GM12891 (cell line): ENCODE measurements around the gene SOWAHA.

Source experiments
- DNase-seq: peaks from one replicate; pipeline ENCODE4 v3.0.0; 2011; ENCODE audit warnings: low spot score; ENCODE audit not compliant: insufficient read length
- FAIRE-seq: peaks from 2 replicates; lab custom pipeline; 2011; peaks lifted over from hg19 to GRCh38; lab: Jason Lieb, UNC
- PAX5 ChIP-seq: IDR thresholded peaks from 2 replicates; pipeline ENCODE4 v1.6.1; 2011; ENCODE audit warnings: low read length, moderate library complexity, mild to moderate bottlenecking; ENCODE audit not compliant: insufficient read depth, severe bottlenecking
- POLR2A ChIP-seq: IDR thresholded peaks from 2 replicates; pipeline ENCODE4 v1.6.1; 2011; ENCODE audit warnings: low read depth, low read length, control low read depth
- POLR2AphosphoS5 ChIP-seq: IDR thresholded peaks from 2 replicates; pipeline ENCODE4 v1.6.1; 2011; ENCODE audit warnings: low read depth, low read length, control low read depth
- POU2F2 ChIP-seq: IDR thresholded peaks from 2 replicates; pipeline ENCODE4 v1.6.1; 2011; ENCODE audit warnings: low read depth, mild to moderate bottlenecking, control low read depth, low read length, moderate library complexity
- SPI1 ChIP-seq: IDR thresholded peaks from 2 replicates; pipeline ENCODE4 v1.6.1; 2011; ENCODE audit warnings: low read depth, low read length, control low read depth
- TAF1 ChIP-seq: IDR thresholded peaks from 2 replicates; pipeline ENCODE4 v1.6.1; 2011; ENCODE audit warnings: low read depth, low read length, control low read depth

The SOWAHA gene

GRCh38 chr5:132834057-132834456, 21.0 kb downstream of the SOWAHA start:
- DNase-seq, result no peak
- no peak for FAIRE-seq
- TF ChIP-seq POLR2A, result no peak
- no peak for TF ChIP-seq TAF1
- TF ChIP-seq POU2F2, result no peak
- TF ChIP-seq SPI1, result no peak
- TF ChIP-seq PAX5, result no peak
- no peak for TF ChIP-seq POLR2AphosphoS5

DNA sequence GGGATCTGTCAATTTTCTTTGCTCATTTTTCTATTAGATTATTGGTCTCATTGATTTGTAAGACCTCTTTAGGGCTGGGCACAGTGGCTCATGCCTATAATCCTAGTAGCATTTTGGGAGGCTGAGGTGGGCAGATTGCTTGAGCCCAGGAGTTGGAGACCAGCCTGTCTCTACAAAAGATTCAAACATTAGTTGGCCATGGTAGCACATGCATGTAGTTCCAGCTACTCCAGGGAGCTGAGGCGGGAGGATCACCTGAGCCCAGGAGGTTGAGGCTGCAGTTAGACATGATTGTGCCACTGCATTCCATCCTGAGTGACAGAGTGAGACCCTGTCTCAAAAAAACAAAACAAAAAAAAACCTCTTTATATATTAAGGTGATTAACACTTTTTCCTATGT, 23.8 kb downstream of the SOWAHA start:
- DNase-seq (no peak), FAIRE-seq (no peak)
- TF ChIP-seq PAX5, result no peak
- no peak for TF ChIP-seq POLR2AphosphoS5
- no peak for TF ChIP-seq POU2F2
- no peak for TF ChIP-seq TAF1
- no peak for TF ChIP-seq POLR2A
- no peak for TF ChIP-seq SPI1

GRCh38 chr5:132837868-132838267, 24.8 kb downstream of the SOWAHA start:
- no peak for FAIRE-seq
- TF ChIP-seq TAF1 (no peak), POLR2AphosphoS5 (no peak), POLR2A (no peak), SPI1 (no peak), POU2F2 (no peak), PAX5 (no peak)
- DNase-seq, result no peak

DNA sequence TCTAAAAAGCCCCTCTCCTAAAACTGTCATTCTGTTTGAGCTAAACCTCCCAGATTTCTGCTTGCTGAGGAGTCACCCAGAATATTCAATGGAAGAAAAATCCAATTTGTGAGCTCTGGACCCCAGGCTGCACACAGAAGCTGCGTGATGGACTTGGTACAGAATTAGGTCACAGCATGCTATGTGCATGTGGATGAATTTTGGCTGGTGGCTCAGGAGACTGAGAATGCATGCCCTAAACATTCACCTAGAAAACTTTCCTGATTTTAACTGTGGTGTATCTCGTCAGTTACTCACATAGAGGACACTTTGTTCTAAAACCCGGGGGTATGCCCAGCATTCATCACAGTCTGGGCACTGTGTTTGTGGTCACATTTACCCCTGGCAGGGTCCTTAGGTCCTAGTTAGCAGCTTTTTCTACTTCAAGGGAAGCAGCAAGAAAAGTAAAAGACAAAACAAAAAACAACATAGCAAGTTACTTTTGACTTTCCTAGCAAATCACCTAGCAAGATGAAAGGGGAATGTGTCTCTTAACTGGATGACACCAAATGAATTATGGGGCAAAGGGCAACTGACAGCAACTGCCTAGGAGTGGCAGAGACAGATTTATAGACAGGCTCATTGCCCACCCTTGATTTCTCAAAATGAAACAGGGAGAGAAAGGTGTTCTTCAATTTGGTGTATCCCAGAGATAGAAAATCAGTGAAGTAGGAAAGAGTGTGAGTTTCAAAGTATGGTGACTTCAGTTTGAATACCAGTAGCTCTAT, 25.6 kb downstream of the SOWAHA start:
- FAIRE-seq (no peak), DNase-seq (no peak)

GRCh38 chr5:132839426-132840301, 26.6 kb downstream of the SOWAHA start:
- DNase-seq (no peak), FAIRE-seq (no peak)
- TF ChIP-seq POLR2A (no peak), TAF1 (no peak), POU2F2 (no peak), SPI1 (no peak), PAX5 (no peak), POLR2AphosphoS5 (no peak)

More for the DNA sequence above, 25.6 kb downstream of the SOWAHA start:
- no peak for TF ChIP-seq POLR2A
- no peak for TF ChIP-seq TAF1
- TF ChIP-seq SPI1, result no peak
- TF ChIP-seq PAX5, result no peak

- FAIRE-seq (no peak), DNase-seq (no peak)
- TF ChIP-seq POLR2AphosphoS5 (no peak), TAF1 (no peak), SPI1 (no peak), POLR2A (no peak), PAX5 (no peak), POU2F2 (no peak)
Measured at GRCh38 chr5:132840313-132840712, 27.2 kb downstream of the SOWAHA start.

GRCh38 chr5:132840896-132841295, 27.8 kb downstream of the SOWAHA start:
- TF ChIP-seq POLR2A, result no peak
- FAIRE-seq (no peak), DNase-seq (no peak)

DNA sequence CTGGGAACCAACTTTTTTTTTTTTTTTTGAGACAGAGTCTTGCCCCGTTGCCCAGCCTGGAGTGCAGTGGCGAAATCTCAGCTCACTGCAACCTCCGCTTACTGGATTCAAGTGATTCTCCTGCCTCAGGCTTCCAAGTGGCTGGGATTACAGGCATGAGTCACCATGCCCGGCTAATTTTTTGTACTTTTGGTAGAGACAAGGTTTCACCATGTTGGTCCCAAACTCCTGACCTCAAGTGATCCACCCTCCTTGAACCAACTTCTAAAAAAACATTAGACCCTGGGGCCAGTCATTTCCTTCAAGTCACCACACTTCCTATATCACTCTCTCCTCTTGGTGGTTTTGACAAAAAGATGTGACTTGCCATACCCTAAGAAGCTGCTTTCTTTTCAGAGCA, 28.2 kb downstream of the SOWAHA start:
- no peak for DNase-seq
- TF ChIP-seq TAF1 (no peak), POLR2A (no peak), SPI1 (no peak), POLR2AphosphoS5 (no peak), POU2F2 (no peak), PAX5 (no peak)
- FAIRE-seq, result no peak

- FAIRE-seq, result no peak
Measured at GRCh38 chr5:132848270-132848669, 35.2 kb downstream of the SOWAHA start.

More at GRCh38 chr5:132848270-132848669, 35.2 kb downstream of the SOWAHA start:
- no peak for DNase-seq
- TF ChIP-seq PAX5 (no peak), SPI1 (no peak), POLR2A (no peak), POU2F2 (no peak), POLR2AphosphoS5 (no peak), TAF1 (no peak)
